GM12878 (cell line): ENCODE data around the gene TMEM44. TPM values are rescaled to one million over a fixed set of nuclear protein-coding genes. Genes with fewer than 3 reads are reported as not detected.
A peak's percentile ranks its signal among the peaks of the same experiment; 100 is the strongest.

ENCODE experiments used
- ATAC-seq: fragments of 200-7000 bp; cut with Tn5 transposase; 3 replicates; pipeline ENCODE4 v1.9.1; 2020; ENCODE audit warnings: mild to moderate bottlenecking, moderate library complexity
- BruUV-seq: library from RNA; stranded (reverse); fragments of 400-500 nt; replicated peaks from 2 replicates; lab custom pipeline; 2021; lab: Mats Ljungman, UMichigan
- CTCF ChIA-PET: fragments of 300-600 bp; sonication (Branson Sonifier 250); formaldehyde crosslinking; extraction: SDS; loops from one replicate; lab custom pipeline; 2021; ENCODE audit warnings: inconsistent platforms; lab: Yijun Ruan, JAX
- POLR2A ChIA-PET: fragments of 350-600 bp; formaldehyde crosslinking; extraction: SDS; loops from one replicate; lab custom pipeline; 2021; ENCODE audit warnings: inconsistent platforms; lab: Charles Lee
- RAD21 ChIA-PET: fragments of 300-600 bp; sonication (Branson Sonifier 250); formaldehyde crosslinking; loops from one replicate; lab custom pipeline; 2023; ENCODE audit warnings: antibody characterized with exemption; ENCODE audit not compliant: unreplicated experiment; lab: Charles Lee
- SMC1A ChIA-PET: fragments of 300-600 bp; sonication (Branson Sonifier 250); formaldehyde crosslinking; loops from one replicate; lab custom pipeline; 2023; ENCODE audit not compliant: unreplicated experiment, uncharacterized antibody; lab: Charles Lee
- DNase-seq: peaks from one replicate; pipeline ENCODE4 v3.0.0-alpha.2; 2011; ENCODE audit warnings: low read depth, low spot score
- FAIRE-seq: peaks from 3 replicates; lab custom pipeline; 2011; peaks lifted over from hg19 to GRCh38; lab: Jason Lieb, UNC
- H2AFZ ChIP-seq: 2 replicates; pipeline ENCODE4 v1.6.0; 2011; ENCODE audit warnings: low read depth, low read length, control low read depth; ENCODE audit not compliant: control insufficient read depth
- H3K27ac ChIP-seq: 2 replicates; pipeline ENCODE4 v1.5.1; 2011; ENCODE audit warnings: control low read depth; ENCODE audit not compliant: control insufficient read depth, insufficient read depth
- H3K27me3 ChIP-seq, 2 experiments: replicated peaks in 1 of 2; 2 replicates each; pipeline versions ENCODE4 v1.6.0 to v1.6.1; 2011; ENCODE audit warnings: low read length in 1 of 2; ENCODE audit not compliant: control insufficient read depth in 2 of 2, insufficient read depth in 2 of 2
- H3K36me3 ChIP-seq, 2 experiments: 2 replicates each; pipeline ENCODE4 v1.5.1; 2011; ENCODE audit warnings: low read length in 1 of 2; ENCODE audit not compliant: control insufficient read depth in 2 of 2, insufficient read depth in 2 of 2
- H3K4me1 ChIP-seq: 2 replicates; pipeline ENCODE4 v1.6.1; 2011; ENCODE audit warnings: mild to moderate bottlenecking, low read length, moderate library complexity, mixed read lengths; ENCODE audit not compliant: control insufficient read depth, insufficient read depth
- H3K4me2 ChIP-seq: 2 replicates; pipeline ENCODE4 v1.6.0; 2011; ENCODE audit warnings: control low read depth; ENCODE audit not compliant: control insufficient read depth, insufficient read depth
- H3K4me3 ChIP-seq: fragments of 200-600 bp; sonication (generic); 2 replicates; pipeline ENCODE4 v1.5.1; 2016
- H3K79me2 ChIP-seq: 2 replicates; pipeline ENCODE4 v1.6.0; 2011; ENCODE audit warnings: low read length; ENCODE audit not compliant: control insufficient read depth, insufficient read depth
- H3K9ac ChIP-seq: 2 replicates; pipeline ENCODE4 v1.8.0; 2011; ENCODE audit warnings: low read length, control low read depth, mixed read lengths; ENCODE audit not compliant: control insufficient read depth, insufficient read depth
- H3K9me3 ChIP-seq: replicated peaks from 3 replicates; pipeline ENCODE4 v1.5.1; 2011; ENCODE audit warnings: mild to moderate bottlenecking, low read length; ENCODE audit not compliant: control insufficient read depth, insufficient read depth
- H4K20me1 ChIP-seq: 2 replicates; pipeline ENCODE4 v1.6.0; 2011; ENCODE audit not compliant: control insufficient read depth, insufficient read depth
- ATF7 ChIP-seq: fragments of 450-650 bp; IDR thresholded peaks from 2 replicates; pipeline ENCODE4 v1.6.1; 2016; ENCODE audit warnings: low read depth, mild to moderate bottlenecking
- CBX5 ChIP-seq: sonication (generic); IDR thresholded peaks from 2 replicates; pipeline ENCODE4 v1.6.1; 2016; ENCODE audit warnings: low read depth, moderate library complexity, mild to moderate bottlenecking, inconsistent platforms
- CREB1 ChIP-seq: IDR thresholded peaks from 2 replicates; pipeline ENCODE4 v1.6.1; 2012; ENCODE audit warnings: low read depth, mild to moderate bottlenecking, inconsistent platforms
- DPF2 ChIP-seq: fragments of 450-650 bp; IDR thresholded peaks from 2 replicates; pipeline ENCODE4 v1.6.1; 2017; ENCODE audit warnings: mild to moderate bottlenecking
- ESRRA ChIP-seq: IDR thresholded peaks from 2 replicates; pipeline ENCODE4 v1.6.1; 2012; ENCODE audit warnings: mild to moderate bottlenecking, low read length, improper control_type of control experiment
- IKZF2 ChIP-seq, 2 experiments: fragments of 450-650 bp; IDR thresholded peaks; 2 replicates each; pipeline ENCODE4 v1.6.1; 2017; ENCODE audit warnings: mild to moderate bottlenecking in 2 of 2, moderate library complexity in 2 of 2
- LARP7 ChIP-seq: fragments of 450-650 bp; IDR thresholded peaks from 2 replicates; pipeline ENCODE4 v1.6.1; 2017; ENCODE audit warnings: mild to moderate bottlenecking
- MTA3 ChIP-seq: IDR thresholded peaks from 2 replicates; pipeline ENCODE4 v1.6.1; 2012; ENCODE audit warnings: low read length, inconsistent platforms, borderline replicate concordance
- NFYB ChIP-seq: IDR thresholded peaks from 2 replicates; pipeline ENCODE4 v1.6.1; 2011; ENCODE audit warnings: low read depth, mild to moderate bottlenecking, low read length, improper control_type of control experiment, moderate library complexity; ENCODE audit not compliant: insufficient read depth
- RAD51 ChIP-seq: fragments of 450-650 bp; IDR thresholded peaks from 2 replicates; pipeline ENCODE4 v1.6.1; 2016; ENCODE audit warnings: moderate library complexity, mild to moderate bottlenecking, inconsistent platforms
- RFX5 ChIP-seq: IDR thresholded peaks from 2 replicates; pipeline ENCODE4 v1.6.1; 2011; ENCODE audit warnings: low read depth, low read length, improper control_type of control experiment
- SMAD5 ChIP-seq: IDR thresholded peaks from 2 replicates; pipeline ENCODE4 v1.6.1; 2016; ENCODE audit warnings: antibody characterized with exemption, low read depth
- SRF ChIP-seq, 2 experiments: IDR thresholded peaks; 2 replicates each; pipeline ENCODE4 v1.6.1; 2011; ENCODE audit warnings: low read depth in 2 of 2, low read length in 2 of 2, mild to moderate bottlenecking in 1 of 2, moderate library complexity in 1 of 2
- STAT3 ChIP-seq: IDR thresholded peaks from 2 replicates; pipeline ENCODE4 v1.6.1; 2011; ENCODE audit warnings: low read depth, low read length, improper control_type of control experiment
- WRNIP1 ChIP-seq: IDR thresholded peaks from 2 replicates; pipeline ENCODE4 v1.6.1; 2011; ENCODE audit warnings: low read depth, low read length, improper control_type of control experiment, borderline replicate concordance
- ZSCAN29 ChIP-seq: fragments of 450-650 bp; IDR thresholded peaks from 2 replicates; pipeline ENCODE4 v1.6.1; 2017; ENCODE audit warnings: mild to moderate bottlenecking, moderate library complexity
- WGBS: methylation state at CpG from one replicate; pipeline ENCODE4 v1.1.6; 2016; ENCODE audit warnings: low lambda C conversion rate; ENCODE audit not compliant: insufficient replicate concordance, insufficient coverage; ENCODE audit errors: missing lambda C conversion rate; 5-methylcytosine and 5-hydroxymethylcytosine counted together
- in situ Hi-C: fragments of 300-500 bp; cut with MboI; formaldehyde crosslinking; loops from 9 replicates; pipeline ENCODE4 v1.14.3; 2018; ENCODE audit warnings: mixed read lengths
- intact Hi-C: fragments of 100-400 bp; cut with micrococcal nuclease; formaldehyde crosslinking; loops from one replicate; pipeline ENCODE4 v1.14.2; 2022; ENCODE audit not compliant: unreplicated experiment
- polyA plus RNA-seq, 11 experiments: library from polyadenylated mRNA; depleted of rRNA in 4 of 11; unstranded in 6 of 11; stranded (reverse) in 5 of 11; fragments of >200 nt; fragmentation: Nextera tagmentation in 4 of 11; fragmentation: Illumina TruSeq in 1 of 11; extraction: Ambion mirVana in 4 of 11; extraction: Trizol in 1 of 11; gene quantifications; 1 replicate in 1 of 11; 2 replicates in 10 of 11; pipeline versions ENCODE4 v1.2.1 to v1.2.3, GENCODE V29; 2011 to 2016; ENCODE audit warnings: inconsistent platforms in 2 of 11, missing spikeins in 2 of 11, low read depth in 1 of 11
- total RNA-seq, 4 experiments: library from RNA; depleted of rRNA in 3 of 4; stranded (reverse); fragments of >200 nt in 3 of 4; fragmentation: Illumina TruSeq in 1 of 4; extraction: Trizol in 1 of 4; gene quantifications; 2 replicates each; pipeline versions ENCODE4 v1.2.1 to v1.2.3, GENCODE V29; 2013 to 2021
- TF ChIP-seq, protein P1 (sequence below): IDR thresholded peaks from 2 replicates; pipeline ENCODE4 v1.6.1; 2011; ENCODE audit warnings: borderline replicate concordance, low read depth, mild to moderate bottlenecking, moderate library complexity, mixed read lengths, low read length; ENCODE audit not compliant: insufficient read depth; ENCODE audit errors: extremely low read length
- TF ChIP-seq, protein P2 (sequence below): IDR thresholded peaks from 2 replicates; pipeline ENCODE4 v1.6.1; 2011; ENCODE audit warnings: borderline replicate concordance, low read depth, mild to moderate bottlenecking, moderate library complexity, low read length; ENCODE audit not compliant: insufficient read depth, poor library complexity, severe bottlenecking
- TF ChIP-seq, protein P3 (sequence below): IDR thresholded peaks from 2 replicates; pipeline ENCODE4 v1.6.1; 2012; ENCODE audit warnings: low read depth, low read length, improper control_type of control experiment

The TMEM44 gene
- total and polyA plus RNA-seq, 10 of the 15 experiments (the other 5 are each of a cell fraction or from before 2014, with no cell fraction given), result 0.57 to 8.3 (median 3.6) TPM

DNA sequence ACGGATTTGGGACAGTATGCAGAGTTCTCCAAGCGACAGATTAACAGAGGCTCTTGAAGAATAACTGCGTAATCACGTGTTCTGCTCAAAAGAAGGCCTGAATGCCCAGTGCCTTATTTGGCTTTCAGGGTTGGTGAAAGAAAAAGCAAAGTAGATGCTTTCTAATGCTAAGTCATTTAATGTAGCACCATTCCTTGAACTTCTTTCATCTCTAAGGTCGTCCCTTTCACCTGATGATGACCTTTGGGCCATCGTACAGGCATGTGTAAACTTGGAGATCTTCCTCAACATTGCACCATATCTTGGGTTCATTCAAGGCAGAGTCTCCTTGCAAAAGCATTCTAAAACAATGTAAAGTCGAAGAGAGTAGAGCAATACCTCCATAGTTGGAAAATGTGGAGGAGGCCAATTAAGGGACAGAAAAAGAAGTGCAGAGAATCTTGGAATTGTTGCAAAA lies 48.9 kb downstream of the TMEM44 start:
- Histone ChIP-seq H2AFZ (peak overlapping the region; percentile 91), H3K36me3 (0 out of 4 replicates have a peak, but pooled peaks cover 0 to 3% of the 10 kb centered on the region in 2 experiments), H3K79me2 (peaks cover 14% of the 10 kb centered on the region), H3K4me3 (peak overlapping the region; percentile 77), H3K4me2 (peak overlapping the region; percentile 82), H3K9ac (peak overlapping the region; percentile 100), H4K20me1 (no peaks in the 10 kb centered on the region), H3K27ac (peak overlapping the region; percentile 96), H3K9me3 (no peaks in the 10 kb centered on the region), H3K27me3 (no peaks in the 10 kb centered on the region), H3K4me1 (no peaks in the 10 kb centered on the region)
- DNase-seq (no peak), ATAC-seq (no peak), FAIRE-seq (peak; percentile 64)
- in situ Hi-C loops, result no loop called here
- ChIA-PET POLR2A (interaction anchor here (0.6 to 1.9 kb wide), 3 partner anchors 97 to 116 kb away, joined by 3 to 5 read pairs (median 4); no protein-coding TSS in a partner anchor), CTCF (interaction anchor here (0.6 to 1.6 kb wide), 7 partner anchors 9 to 524 kb away, joined by 3 to 10 read pairs (median 3); no protein-coding TSS in a partner anchor), RAD21 (interaction anchor here (2.2 kb wide), 1 partner anchor 113 kb away, joined by 13 read pairs; no protein-coding TSS in a partner anchor), SMC1A (interaction anchor here (1.1 to 3.6 kb wide), 4 partner anchors 9 to 241 kb away, joined by 3 to 15 read pairs (median 7); no protein-coding TSS in a partner anchor)
- WGBS, result 4% methylated on average over 7 of the region's 7 CpGs
- intact Hi-C loops, result no loop called here
- BruUV-seq, result TSS peak; percentile 89
- TF ChIP-seq ZSCAN29, result no peak
- TF ChIP-seq RFX5, result no peak
- TF ChIP-seq MTA3, result 0 out of 2 replicates have a peak, but pooled peaks have one; percentile 0
- TF ChIP-seq IKZF2 (IDR thresholded peaks at IDR 0.05), result no peak
- peak in 1 of 2 experiments; percentile 59; a peak in 2 of 4 replicates for TF ChIP-seq SRF (IDR thresholded peaks at IDR 0.05; ENCODE audit: low read depth in 2 of 2, low read length in 2 of 2)
- TF ChIP-seq SMAD5, result 0 out of 2 replicates have a peak, but pooled peaks have one; percentile 12
- no peak for TF ChIP-seq LARP7
- TF ChIP-seq WRNIP1, result 0 out of 2 replicates have a peak, but pooled peaks have one; percentile 85
- TF ChIP-seq, protein P1, sequence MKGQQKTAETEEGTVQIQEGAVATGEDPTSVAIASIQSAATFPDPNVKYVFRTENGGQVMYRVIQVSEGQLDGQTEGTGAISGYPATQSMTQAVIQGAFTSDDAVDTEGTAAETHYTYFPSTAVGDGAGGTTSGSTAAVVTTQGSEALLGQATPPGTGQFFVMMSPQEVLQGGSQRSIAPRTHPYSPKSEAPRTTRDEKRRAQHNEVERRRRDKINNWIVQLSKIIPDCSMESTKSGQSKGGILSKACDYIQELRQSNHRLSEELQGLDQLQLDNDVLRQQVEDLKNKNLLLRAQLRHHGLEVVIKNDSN, result no peak
- TF ChIP-seq CBX5, result no peak
- no peak for TF ChIP-seq ESRRA
- no peak for TF ChIP-seq NFYB
- TF ChIP-seq, protein P2, sequence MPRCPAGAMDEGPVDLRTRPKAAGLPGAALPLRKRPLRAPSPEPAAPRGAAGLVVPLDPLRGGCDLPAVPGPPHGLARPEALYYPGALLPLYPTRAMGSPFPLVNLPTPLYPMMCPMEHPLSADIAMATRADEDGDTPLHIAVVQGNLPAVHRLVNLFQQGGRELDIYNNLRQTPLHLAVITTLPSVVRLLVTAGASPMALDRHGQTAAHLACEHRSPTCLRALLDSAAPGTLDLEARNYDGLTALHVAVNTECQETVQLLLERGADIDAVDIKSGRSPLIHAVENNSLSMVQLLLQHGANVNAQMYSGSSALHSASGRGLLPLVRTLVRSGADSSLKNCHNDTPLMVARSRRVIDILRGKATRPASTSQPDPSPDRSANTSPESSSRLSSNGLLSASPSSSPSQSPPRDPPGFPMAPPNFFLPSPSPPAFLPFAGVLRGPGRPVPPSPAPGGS, result no peak
- TF ChIP-seq RAD51, result peak; percentile 30; the same call in 1 of the 2 replicates
- no peak for TF ChIP-seq ATF7
- no peak for TF ChIP-seq STAT3
- TF ChIP-seq, protein P3, sequence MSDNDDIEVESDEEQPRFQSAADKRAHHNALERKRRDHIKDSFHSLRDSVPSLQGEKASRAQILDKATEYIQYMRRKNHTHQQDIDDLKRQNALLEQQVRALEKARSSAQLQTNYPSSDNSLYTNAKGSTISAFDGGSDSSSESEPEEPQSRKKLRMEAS, result 0 out of 2 replicates have a peak, but pooled peaks have one; percentile 1
- no peak for TF ChIP-seq DPF2
- TF ChIP-seq CREB1, result no peak
